Right lobe of liver (tissue), 6 donors: ENCODE measurements around the gene GOSR2. TPM values are rescaled to one million over a fixed set of nuclear protein-coding genes. Genes with fewer than 3 reads are reported as not detected.
A peak's percentile ranks its signal among the peaks of the same experiment; 100 is the strongest.

Source experiments
- ATAC-seq, 4 donors: fragments of 200-7000 bp; cut with Tn5 transposase; one replicate each; pipeline ENCODE4 v1.9.1; 2020; ENCODE audit warnings: mild to moderate bottlenecking in 4 of 4, moderate library complexity in 4 of 4
- DNase-seq, 3 donors: peaks; one replicate each; pipeline ENCODE4 v3.0.0-alpha.2; 2020
- H3K27ac ChIP-seq, 3 donors: fragments of 200-600 bp; one replicate each; pipeline ENCODE4 v1.8.0; 2022
- H3K27me3 ChIP-seq, 2 donors: fragments of 200-600 bp; one replicate each; pipeline ENCODE4 v1.8.0; 2022
- H3K36me3 ChIP-seq, 4 donors: fragments of 200-600 bp; sonication (generic) in 1 of 4; one replicate each; pipeline versions ENCODE4 v1.5.1 to v1.8.0; 2017 to 2022; ENCODE audit warnings: control low read depth in 1 of 4
- H3K4me1 ChIP-seq, 4 donors: fragments of 200-600 bp; sonication (generic) in 1 of 4; one replicate each; pipeline versions ENCODE4 v1.5.1 to v1.8.0; 2017 to 2022; ENCODE audit warnings: control low read depth in 1 of 4
- H3K4me3 ChIP-seq, 3 donors: fragments of 200-600 bp; one replicate each; pipeline ENCODE4 v1.8.0; 2022
- H3K9me3 ChIP-seq, 4 donors: fragments of 200-600 bp; sonication (generic) in 1 of 4; one replicate each; pipeline versions ENCODE4 v1.5.1 to v1.8.0; 2017 to 2022; ENCODE audit warnings: control low read depth in 1 of 4
- POLR2A ChIP-seq: fragments of 450-650 bp; IDR thresholded peaks from one replicate; pipeline ENCODE4 v1.6.1; 2017; ENCODE audit warnings: antibody characterized with exemption, mild to moderate bottlenecking
- WGBS: methylation state at CpG from one replicate; pipeline ENCODE4 v1.1.6; 2018; ENCODE audit warnings: low coverage, low lambda C conversion rate; ENCODE audit not compliant: insufficient coverage; ENCODE audit errors: missing lambda C conversion rate; 5-methylcytosine and 5-hydroxymethylcytosine counted together
- intact Hi-C, 2 donors: fragments of 100-400 bp; cut with DNase I; formaldehyde crosslinking; loops; one replicate each; pipeline versions ENCODE4 v1.11.2 to v1.14.1; 2022
- total RNA-seq, 6 experiments: library from RNA; depleted of rRNA in 2 of 6; stranded (reverse); fragments of >200 nt in 2 of 6; fragmentation: NEBNext Ultra II Directional in 3 of 6; extraction: Animal tissue kit (Norgen Biotek cat#: 25700) in 3 of 6; gene quantifications; one replicate each; pipeline versions ENCODE4 v1.1.0 to v1.2.4, GENCODE V29; 2016 to 2023
- TF ChIP-seq, protein P1 (sequence below), 4 donors: fragments of 200-600 bp in 3 of 4; fragments of 450-650 bp in 1 of 4; IDR thresholded peaks; one replicate each; pipeline versions ENCODE4 v1.5.1 to v1.8.0; 2016 to 2022; ENCODE audit warnings: antibody characterized with exemption in 4 of 4, mild to moderate bottlenecking in 2 of 4
- donor health status: DM: no; HTN: yes; CAD: no.
- donor health status: DM: no; HTN: no; CAD: no.
- donor health status: DM: no; HTN: no; CAD: no.
- donor health status: DM: no; HTN: yes; CAD: no.
- donor health status: DM: no; HTN: yes; CAD: no.

Gene GOSR2
- total RNA-seq, 6 experiments from 2014 or later: 22.9 to 44.1 (median 33.3) TPM

DNA sequence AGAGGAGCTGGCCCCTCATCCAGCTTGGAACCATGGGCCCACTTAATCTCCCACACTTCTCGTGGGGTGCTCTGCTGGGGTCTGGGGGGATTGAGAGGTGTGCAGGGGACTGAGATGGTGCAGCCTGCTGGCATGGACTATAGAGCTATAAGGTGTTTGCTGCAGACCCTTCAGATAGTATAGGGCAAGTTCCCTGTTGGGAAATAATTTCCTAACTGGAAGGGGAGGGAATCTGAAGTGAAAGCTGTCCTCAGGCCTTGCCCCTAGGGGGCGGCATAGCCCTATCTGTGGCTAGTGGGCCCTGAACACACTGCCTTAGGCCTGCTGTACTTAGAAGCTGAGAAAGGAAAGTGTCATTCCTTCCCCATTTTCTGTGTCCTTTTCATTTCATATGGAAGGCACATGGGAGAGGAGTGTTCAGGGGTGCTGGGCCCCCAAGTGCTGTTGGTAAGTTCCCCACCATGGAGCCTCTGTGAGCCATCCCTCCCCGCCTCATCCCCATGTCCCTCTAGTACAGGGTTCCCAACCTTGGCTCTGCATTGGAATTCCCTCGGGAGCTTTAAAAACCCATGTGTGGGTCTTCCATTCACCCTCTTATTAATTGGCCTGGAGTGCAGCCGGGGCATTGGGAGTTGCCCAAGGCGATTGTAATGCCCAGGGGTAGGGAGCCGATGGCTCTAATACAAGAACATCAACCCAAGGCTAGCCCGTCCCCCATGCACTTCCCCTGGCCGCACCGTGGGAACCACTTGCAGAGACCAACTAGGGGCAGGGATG lies 19.7 kb downstream of the GOSR2 start:
- no peak for TF ChIP-seq POLR2A
- TF ChIP-seq, protein P1, sequence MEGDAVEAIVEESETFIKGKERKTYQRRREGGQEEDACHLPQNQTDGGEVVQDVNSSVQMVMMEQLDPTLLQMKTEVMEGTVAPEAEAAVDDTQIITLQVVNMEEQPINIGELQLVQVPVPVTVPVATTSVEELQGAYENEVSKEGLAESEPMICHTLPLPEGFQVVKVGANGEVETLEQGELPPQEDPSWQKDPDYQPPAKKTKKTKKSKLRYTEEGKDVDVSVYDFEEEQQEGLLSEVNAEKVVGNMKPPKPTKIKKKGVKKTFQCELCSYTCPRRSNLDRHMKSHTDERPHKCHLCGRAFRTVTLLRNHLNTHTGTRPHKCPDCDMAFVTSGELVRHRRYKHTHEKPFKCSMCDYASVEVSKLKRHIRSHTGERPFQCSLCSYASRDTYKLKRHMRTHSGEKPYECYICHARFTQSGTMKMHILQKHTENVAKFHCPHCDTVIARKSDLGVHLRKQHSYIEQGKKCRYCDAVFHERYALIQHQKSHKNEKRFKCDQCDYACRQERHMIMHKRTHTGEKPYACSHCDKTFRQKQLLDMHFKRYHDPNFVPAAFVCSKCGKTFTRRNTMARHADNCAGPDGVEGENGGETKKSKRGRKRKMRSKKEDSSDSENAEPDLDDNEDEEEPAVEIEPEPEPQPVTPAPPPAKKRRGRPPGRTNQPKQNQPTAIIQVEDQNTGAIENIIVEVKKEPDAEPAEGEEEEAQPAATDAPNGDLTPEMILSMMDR (IDR thresholded peaks at IDR 0.05): peak; percentile 86 to 90 (median 88)
- 70% methylated on average over 5 of the region's 10 CpGs for WGBS
- ATAC-seq (peak; percentile 70 to 86 (median 76)), DNase-seq (peak in 2 of 3 donors; percentile 68)
- H3K4me3 ChIP-seq: no peak overlapping the region
- no peaks in the 10 kb centered on the region for H3K27me3 ChIP-seq
- H3K36me3 ChIP-seq: peaks cover 0 to 25% (median 9%) of the 10 kb centered on the region in 4 donors
- intact Hi-C loops: loop anchor here (10.0 kb wide), 1 partner anchor 98 kb away; no protein-coding TSS in a partner anchor
- peaks cover 0 to 9% (median 7%) of the 10 kb centered on the region in 4 donors for H3K4me1 ChIP-seq
- no peak overlapping the region for H3K27ac ChIP-seq
- no peaks in the 10 kb centered on the region for H3K9me3 ChIP-seq

DNA sequence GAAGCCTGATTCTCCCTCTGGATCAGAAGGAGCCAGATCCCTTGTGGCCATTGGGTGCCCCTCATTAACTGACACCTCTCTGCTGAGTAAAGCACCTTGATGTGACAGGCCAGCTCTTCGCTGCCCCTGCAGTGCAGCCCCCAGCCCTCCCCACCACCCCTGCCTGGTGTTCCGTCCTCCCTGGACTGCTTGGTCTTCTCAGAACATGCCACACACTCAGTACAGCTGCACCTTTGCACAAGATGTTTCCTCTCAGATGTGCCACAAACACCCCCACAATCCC lies 20.2 kb downstream of the GOSR2 start:
- no peak for TF ChIP-seq POLR2A
- TF ChIP-seq, protein P1 (IDR thresholded peaks at IDR 0.05): no peak
- H3K27me3 ChIP-seq: no peaks in the 10 kb centered on the region
- H3K9me3 ChIP-seq: no peaks in the 10 kb centered on the region
- no peak overlapping the region for H3K4me3 ChIP-seq
- H3K27ac ChIP-seq: no peak overlapping the region
- no peak for DNase-seq
- WGBS: no CpG with 5 or more reads among the region's 2 CpGs
- peaks cover 0 to 20% (median 7%) of the 10 kb centered on the region in 4 donors for H3K36me3 ChIP-seq
- intact Hi-C loops: loop anchor here (10.0 kb wide), 1 partner anchor 98 kb away; no protein-coding TSS in a partner anchor
- ATAC-seq: no peak
- peaks cover 0 to 9% (median 7%) of the 10 kb centered on the region in 4 donors for H3K4me1 ChIP-seq

DNA sequence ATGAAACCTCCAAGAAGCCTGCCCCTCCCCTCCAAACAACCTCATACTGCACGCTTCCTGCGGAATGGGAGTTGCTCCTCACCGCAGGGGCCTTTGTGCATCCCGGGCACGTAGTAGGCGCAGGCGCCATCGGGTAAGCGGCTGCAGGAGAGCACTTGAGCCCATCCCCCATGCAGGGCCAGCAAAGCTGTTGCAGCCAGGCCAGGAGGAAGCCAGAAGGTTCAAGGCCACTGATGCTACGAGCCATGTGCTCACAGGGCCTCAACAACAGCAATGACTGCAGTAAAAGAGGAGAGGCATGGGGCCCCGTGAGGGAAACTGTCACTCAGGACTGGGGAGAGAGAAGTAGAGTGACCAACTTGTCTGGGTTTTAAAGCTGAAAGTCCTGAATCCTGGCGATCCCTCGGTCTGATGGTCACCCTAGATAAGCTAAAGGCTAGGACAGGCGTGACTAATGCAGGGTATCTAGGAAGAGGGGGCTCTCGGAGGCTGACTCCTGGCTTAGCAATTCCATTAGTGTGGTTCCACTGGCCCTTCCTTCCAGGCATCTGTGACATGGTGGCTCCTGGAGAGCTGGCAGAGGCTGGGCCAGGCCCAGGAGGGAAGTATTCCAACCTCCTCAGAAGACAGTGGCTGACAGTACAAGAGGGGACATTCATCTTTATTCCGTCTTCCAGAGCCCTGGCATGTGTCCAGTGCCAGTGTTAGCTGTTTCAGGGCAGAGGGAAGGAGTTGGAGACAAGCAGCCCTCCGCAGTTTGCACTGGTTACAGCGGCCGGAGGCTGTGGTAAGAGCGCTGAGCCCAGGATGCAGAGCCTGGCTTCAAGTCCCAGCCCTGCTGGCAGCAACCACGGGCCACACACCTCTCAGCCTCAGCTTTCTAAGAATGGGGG lies 20.8 kb downstream of the GOSR2 start:
- intact Hi-C loops: loop anchor here (10.0 kb wide), 1 partner anchor 99 kb away; no protein-coding TSS in a partner anchor
- Histone ChIP-seq H3K36me3 (peaks cover 0 to 14% (median 4%) of the 10 kb centered on the region in 4 donors), H3K27ac (no peak overlapping the region), H3K27me3 (no peaks in the 10 kb centered on the region), H3K9me3 (no peaks in the 10 kb centered on the region), H3K4me1 (peaks cover 0 to 9% (median 7%) of the 10 kb centered on the region in 4 donors), H3K4me3 (no peak overlapping the region)
- TF ChIP-seq, protein P1 (IDR thresholded peaks at IDR 0.05): no peak
- no peak for TF ChIP-seq POLR2A
- WGBS: 12% methylated on average over 13 of the region's 21 CpGs
- ATAC-seq (peak; percentile 28 to 40 (median 32)), DNase-seq (peak in 1 of 3 donors; percentile 50)

DNA sequence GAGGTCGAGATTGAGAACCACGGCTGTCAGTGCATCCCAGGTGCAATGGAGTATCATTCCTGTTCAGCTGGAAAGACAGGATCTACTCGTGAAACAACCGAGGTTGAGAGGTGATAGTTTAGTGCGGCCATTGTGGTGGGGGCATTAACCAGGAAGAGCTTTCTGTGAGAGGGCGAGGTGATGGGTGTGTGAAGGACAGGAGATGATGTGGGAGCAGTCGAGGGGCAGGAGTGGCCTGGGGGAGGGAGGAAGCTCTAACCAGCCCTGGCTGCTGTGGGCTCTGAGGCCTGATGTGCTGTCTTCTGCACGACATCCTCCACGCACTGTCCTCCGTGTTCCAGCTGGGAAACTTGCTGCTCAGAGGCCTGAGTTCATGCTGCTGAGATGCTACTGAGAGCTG lies 22.0 kb downstream of the GOSR2 start:
- TF ChIP-seq POLR2A: no peak
- TF ChIP-seq, protein P1 (IDR thresholded peaks at IDR 0.05): no peak
- no peak for DNase-seq
- H3K36me3 ChIP-seq: peaks cover 0 to 2% (median 0%) of the 10 kb centered on the region in 4 donors
- peaks cover 0 to 9% (median 7%) of the 10 kb centered on the region in 4 donors for H3K4me1 ChIP-seq
- 42% methylated on average over 8 of the region's 10 CpGs for WGBS
- H3K27ac ChIP-seq: no peak overlapping the region
- no peaks in the 10 kb centered on the region for H3K27me3 ChIP-seq
- intact Hi-C loops: loop anchor here (5.0 to 10.0 kb wide), 3 partner anchors 47 to 100 kb away; no protein-coding TSS in a partner anchor
- ATAC-seq: no peak
- H3K4me3 ChIP-seq: no peak overlapping the region
- no peaks in the 10 kb centered on the region for H3K9me3 ChIP-seq
